Esophagus mucosa (tissue), 1 donor: ENCODE results near the gene SLC50A1. TPM values are rescaled to one million over a fixed set of nuclear protein-coding genes. Genes with fewer than 3 reads are reported as not detected.
"Not testable (repeated sequence)": the region's sequence is repeated elsewhere in the genome, so short reads cannot be mapped to it uniquely, and the experiment has no call there.

Experiments
- ATAC-seq: fragments of 200-7000 bp; cut with Tn5 transposase; one replicate; pipeline ENCODE4 v1.9.1; 2020
- total RNA-seq: library from RNA; stranded (reverse); gene quantifications from one replicate; pipeline ENCODE4 v1.2.4, GENCODE V29; 2023
- donor health status: DM: yes; HTN: yes; CAD: no.

Gene SLC50A1
- total RNA-seq, 1 donor from 2014 or later: 42.9 TPM

DNA sequence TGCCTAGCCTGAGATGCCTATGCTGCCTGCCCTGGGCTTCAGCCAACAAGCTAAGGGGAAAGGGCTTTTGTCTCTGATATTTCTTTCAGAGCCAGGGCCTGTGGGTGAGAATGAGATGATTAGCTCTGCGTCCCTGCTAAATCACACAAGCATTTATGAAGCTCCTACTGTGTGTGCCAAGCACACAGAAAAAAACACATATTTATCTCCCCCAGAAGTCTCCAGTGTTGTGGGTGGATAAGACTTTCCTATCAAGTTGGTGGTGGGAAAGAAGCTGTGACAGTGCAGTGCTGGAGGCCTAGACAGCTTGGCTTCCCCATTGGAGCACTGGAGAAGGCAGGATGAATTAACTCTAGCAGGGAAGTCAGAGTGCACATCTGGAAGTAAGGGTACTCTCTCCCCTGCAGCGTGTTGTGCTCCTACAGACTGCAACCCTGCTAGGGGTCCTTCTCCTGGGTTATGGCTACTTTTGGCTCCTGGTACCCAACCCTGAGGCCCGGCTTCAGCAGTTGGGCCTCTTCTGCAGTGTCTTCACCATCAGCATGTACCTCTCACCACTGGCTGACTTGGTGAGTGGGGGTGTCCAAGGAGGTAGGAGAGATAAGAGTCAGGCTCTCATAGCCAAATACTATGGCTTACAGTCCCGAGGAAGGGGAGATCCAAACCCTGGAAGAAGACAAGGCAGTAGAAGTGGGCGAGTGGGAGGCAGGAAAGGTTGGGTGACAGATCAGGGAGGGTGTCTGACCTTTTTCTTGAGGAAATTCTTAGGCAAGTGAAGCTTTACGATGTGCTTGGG is 1.7 kb downstream of the SLC50A1 start:
- ATAC-seq: no peak

DNA sequence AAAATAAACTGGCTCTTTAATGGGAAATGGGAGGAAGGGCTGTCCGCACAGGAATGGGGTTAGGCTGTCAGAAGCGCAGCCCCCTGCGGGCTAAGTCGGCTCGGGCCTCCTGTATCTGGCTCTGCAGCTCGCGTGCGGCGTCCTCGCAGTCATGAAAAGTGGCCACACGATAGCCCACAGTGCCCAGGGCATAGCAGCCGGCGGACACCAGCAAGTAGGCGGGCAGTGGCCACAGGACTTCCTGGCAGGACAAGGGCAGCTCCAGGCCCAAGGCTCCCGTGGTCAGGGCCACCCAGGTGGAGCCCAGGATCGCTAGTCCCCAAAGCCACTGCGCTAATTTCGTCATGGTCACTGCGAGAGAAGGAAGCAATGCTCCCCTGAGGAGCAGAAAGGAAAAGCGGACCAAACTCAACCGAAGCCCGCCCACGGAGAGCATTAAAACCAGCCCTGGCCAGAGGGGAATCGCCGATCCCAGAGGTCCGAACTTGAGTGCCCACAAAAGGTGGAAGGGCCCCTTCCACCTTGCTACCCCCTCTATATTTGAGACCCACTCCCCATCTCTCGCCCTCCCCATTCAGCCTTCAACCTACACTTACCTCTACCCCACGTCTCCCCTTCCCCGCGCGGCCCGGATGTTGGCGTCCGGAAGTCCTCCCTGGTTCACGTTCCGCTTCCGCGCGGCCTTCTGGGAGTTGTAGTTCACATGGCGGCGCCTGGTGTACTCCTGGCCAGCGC is 4.4 kb downstream of the SLC50A1 start, which contains the start of gene DPM3:
DPM3 (minus strand) TSS at position 637 of the 735 bp plus-strand sequence; CDS start at position 346, 291 bp downstream.
- ATAC-seq: peak; percentile 64

DNA sequence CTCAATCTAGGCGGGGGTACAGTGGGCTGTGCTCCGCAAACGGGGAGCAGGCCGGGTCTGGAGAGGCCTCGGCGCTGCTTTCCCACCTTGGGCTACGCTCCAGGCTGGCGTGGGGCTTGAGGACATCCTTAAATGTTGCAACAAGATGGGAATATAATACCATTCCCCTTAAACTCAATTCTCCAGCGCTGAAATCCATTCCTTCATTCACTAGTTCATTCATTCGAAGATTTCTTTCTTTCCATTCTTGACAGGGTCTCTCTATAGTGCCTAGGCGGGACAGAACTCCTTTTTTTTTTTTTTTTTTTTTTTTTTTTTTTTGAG is 4.9 kb downstream of the SLC50A1 start:
- ATAC-seq: no peak

DNA sequence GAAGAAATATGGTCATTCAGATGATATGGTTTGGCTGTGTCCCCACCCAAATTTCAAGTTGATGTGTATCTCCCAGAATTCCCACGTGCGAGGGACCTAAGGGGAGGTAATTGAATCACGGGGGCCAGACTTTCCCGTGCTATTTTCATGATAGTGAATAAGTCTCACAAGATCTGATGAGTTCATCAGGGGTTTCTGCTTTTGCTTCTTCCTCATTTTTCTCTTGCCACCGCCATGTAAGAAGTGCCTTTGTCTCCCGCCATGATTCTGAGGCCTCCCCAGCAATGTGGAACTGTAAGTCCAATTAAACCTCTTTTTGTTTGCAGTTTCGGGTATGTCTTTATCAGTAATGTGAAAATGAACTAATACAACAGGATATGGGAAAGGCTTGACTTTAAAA is 6.1 kb downstream of the SLC50A1 start:
- ATAC-seq: no peak

- no peak for ATAC-seq
Observed at GRCh38 chr1:155145491-155145890, 9.8 kb downstream of the SLC50A1 start.

- ATAC-seq: not testable (repeated sequence)
Observed at GRCh38 chr1:155155996-155156643, 20.5 kb downstream of the SLC50A1 start.

- no peak for ATAC-seq
Observed at GRCh38 chr1:155158991-155159390, 23.3 kb downstream of the SLC50A1 start.

GRCh38 chr1:155160128-155160527 is 24.5 kb downstream of the SLC50A1 start:
- ATAC-seq: no peak

GRCh38 chr1:155162631-155163030 is 27.0 kb downstream of the SLC50A1 start:
- ATAC-seq: not testable (repeated sequence)

DNA sequence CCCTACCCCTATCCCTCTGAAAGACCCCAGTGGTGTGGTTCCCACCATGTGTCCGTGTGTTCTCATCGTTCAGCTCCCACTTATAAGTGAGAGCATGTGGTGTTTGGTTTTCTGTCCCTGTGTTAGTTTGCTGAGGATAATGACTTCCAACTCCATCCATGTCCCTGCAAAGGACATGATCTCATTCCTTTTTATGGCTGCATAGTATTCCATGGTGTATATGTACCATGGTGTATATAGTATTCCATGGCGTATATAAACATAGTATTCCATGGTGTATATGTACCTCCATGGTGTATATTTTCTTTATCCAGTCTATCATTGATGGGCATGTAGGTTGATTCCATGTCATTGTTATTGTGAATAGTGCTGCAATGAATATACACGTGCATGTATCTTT is 28.1 kb downstream of the SLC50A1 start:
- not testable (repeated sequence) for ATAC-seq

DNA sequence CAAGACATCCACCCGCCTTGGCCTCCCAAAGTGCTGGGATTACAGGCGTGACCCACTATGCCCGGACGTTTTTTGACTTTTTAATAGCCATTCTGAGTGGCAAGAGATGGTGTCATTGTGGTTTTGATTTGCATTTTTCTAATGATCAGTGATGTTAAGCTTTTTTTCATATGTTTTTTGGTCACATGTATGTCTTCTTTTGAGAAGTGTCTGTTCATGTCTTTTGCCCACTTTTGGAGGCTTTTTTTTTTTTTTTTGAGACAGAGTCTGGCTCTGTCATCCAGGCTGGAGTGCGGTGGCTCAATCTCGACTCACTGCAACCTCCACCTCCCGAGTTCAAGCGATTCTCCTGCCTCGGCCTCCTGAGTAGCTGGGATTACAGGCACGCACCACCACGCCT is 29.0 kb downstream of the SLC50A1 start:
- not testable (repeated sequence) for ATAC-seq

DNA sequence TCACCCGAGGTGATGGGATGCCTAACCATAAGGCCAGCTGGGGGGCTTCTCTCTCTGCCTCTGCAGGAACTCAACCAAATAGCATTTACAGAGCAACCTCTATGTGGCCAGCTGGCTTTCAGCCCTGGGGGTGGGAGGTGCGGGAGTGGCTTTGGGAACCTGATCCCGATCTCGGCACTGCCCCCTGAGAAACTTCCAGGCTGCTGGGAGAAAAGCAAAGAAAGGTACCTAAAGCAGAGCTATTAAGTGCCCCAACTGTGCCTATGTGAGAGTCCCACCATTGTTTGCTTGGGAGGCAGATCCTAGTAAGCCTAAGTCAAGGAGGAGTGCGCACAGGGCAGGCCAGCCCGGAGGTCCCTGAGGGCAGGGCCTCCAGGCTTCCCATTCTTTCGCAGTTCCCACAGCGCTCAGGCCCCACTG is 30.4 kb downstream of the SLC50A1 start:
- ATAC-seq: no peak

- ATAC-seq: peak; percentile 24
Observed at GRCh38 chr1:155166471-155167165, 31.0 kb downstream of the SLC50A1 start.

- ATAC-seq: peak; percentile 81
Observed at GRCh38 chr1:155167166-155168104, 31.8 kb downstream of the SLC50A1 start.

DNA sequence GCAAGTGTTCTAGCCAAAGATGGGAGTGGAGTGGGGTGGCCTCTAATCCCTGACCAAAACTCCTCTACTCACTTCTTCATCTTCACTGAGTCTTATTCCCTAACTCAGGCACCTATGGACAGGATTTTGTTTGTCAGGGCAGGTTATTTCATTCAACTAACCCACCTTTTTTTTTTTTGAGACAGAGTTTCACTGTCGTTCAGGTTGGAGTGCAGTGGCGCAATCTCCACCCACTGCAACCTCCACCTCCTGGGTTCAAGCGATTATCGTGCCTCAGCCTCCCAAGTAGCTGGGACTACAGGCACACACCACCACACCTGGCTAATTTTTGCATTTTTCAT is 32.4 kb downstream of the SLC50A1 start:
- ATAC-seq: not testable (repeated sequence)

DNA sequence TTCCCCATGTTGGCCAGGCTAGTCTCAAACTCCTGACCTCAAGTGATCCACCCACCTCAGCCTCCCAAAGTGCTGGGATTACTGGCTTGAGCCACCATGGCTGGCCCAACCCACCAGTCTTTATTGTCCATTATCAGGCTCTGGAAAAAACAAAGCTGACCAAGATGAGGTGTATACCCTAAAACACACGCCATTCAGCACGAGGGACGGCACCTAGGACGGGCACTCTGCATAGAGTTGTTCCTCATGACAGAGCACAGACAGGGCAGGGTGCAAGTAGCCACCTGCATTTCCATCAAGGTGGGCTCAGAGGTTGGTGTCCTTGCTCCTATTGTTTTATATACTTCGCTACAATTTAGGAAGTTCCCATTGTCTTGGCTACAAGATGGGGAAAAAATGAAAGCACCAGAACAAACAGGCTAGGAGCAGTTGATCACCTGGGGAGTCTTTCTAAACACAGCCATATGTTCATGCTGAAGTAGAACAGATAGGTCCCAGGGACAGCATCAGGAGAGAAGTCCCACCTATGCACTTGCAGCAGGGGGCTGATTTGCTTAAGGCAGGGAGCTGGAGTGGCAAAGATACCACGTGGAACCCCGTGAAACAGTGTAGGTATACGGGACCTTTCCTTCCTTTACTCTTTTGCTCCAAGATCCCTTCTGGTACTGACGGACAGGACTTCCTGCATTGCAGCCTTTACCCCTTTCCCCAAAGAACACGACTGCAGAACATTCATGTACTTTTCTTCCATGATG is 33.0 kb downstream of the SLC50A1 start:
- no peak for ATAC-seq

- ATAC-seq: no peak
Observed at GRCh38 chr1:155169541-155169940, 33.9 kb downstream of the SLC50A1 start.

GRCh38 chr1:155170101-155170785 is 34.6 kb downstream of the SLC50A1 start:
- no peak for ATAC-seq

DNA sequence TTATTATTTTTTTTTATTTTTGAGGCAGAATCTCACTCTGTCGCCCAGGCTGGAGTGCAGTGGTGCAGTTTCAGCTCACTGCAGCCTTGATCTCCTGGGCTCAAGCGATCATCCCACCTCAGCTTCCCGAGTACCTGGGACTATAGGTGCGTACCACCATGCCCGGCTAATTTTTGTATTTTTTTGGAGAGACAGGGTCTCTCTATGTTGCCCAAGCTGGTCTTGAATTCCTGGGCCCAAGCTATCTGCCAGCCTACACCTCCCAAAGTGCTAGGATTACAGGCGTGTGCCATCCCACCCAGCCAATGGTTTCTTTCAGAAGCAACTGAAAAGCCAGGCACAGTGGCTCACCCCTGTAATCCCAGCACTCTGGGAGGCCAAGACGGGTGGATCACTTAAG is 35.2 kb downstream of the SLC50A1 start:
- ATAC-seq: no peak
